HepG2 (cell line): Measurements from ENCODE around the gene FASTK. TPM values are rescaled to one million over a fixed set of nuclear protein-coding genes. Genes with fewer than 3 reads are reported as not detected.

Experiments used
- CCAR2 ChIP-seq: fragments of 200-400 bp; formaldehyde crosslinking; optimal IDR thresholded peaks from 2 replicates; pipeline ENCODE3; 2018; ENCODE audit warnings: low read depth, mild to moderate bottlenecking, low read length, moderate library complexity
- ESRRA ChIP-seq: sonication (generic); formaldehyde crosslinking; IDR thresholded peaks from 2 replicates; pipeline ENCODE4 v1.5.1; 2020; ENCODE audit warnings: mild to moderate bottlenecking, low read depth, missing genetic modification reagents
- MAX ChIP-seq: IDR thresholded peaks from 2 replicates; pipeline ENCODE4 v1.6.1; 2012; ENCODE audit warnings: inconsistent platforms
- NBN ChIP-seq: fragments of 450-650 bp; conservative IDR thresholded peaks from 2 replicates; pipeline ENCODE4 v1.6.1; 2017
- NRL ChIP-seq: sonication (generic); formaldehyde crosslinking; IDR thresholded peaks from 2 replicates; pipeline ENCODE4 v1.5.0; 2020; ENCODE audit warnings: missing genetic modification reagents, mild to moderate bottlenecking, moderate library complexity, borderline replicate concordance
- POLR2AphosphoS5 ChIP-seq: IDR thresholded peaks from 2 replicates; pipeline ENCODE4 v1.6.1; 2012; ENCODE audit warnings: low read depth, low read length
- RFX3 ChIP-seq: IDR thresholded peaks from 2 replicates; pipeline ENCODE4 v1.6.1; 2016; ENCODE audit warnings: missing biosample characterization, missing genetic modification reagents
- RFXANK ChIP-seq: IDR thresholded peaks from 2 replicates; pipeline ENCODE4 v1.6.1; 2016
- SMYD3 ChIP-seq: sonication (generic); formaldehyde crosslinking; IDR thresholded peaks from 2 replicates; pipeline ENCODE4 v1.8.1; 2023; ENCODE audit warnings: mild to moderate bottlenecking, missing genetic modification reagents
- TARDBP ChIP-seq: sonication (generic); formaldehyde crosslinking; IDR thresholded peaks from 2 replicates; pipeline ENCODE4 v1.8.0; 2022; ENCODE audit warnings: mild to moderate bottlenecking, missing genetic modification reagents
- UBTF ChIP-seq: sonication (generic); formaldehyde crosslinking; IDR thresholded peaks from 2 replicates; pipeline ENCODE4 v1.4.0; 2020; ENCODE audit warnings: mild to moderate bottlenecking, missing genetic modification reagents
- ZBTB3 ChIP-seq: sonication (generic); formaldehyde crosslinking; IDR thresholded peaks from 2 replicates; pipeline ENCODE4 v1.4.0; 2020; ENCODE audit warnings: low read depth, mild to moderate bottlenecking, moderate library complexity, missing genetic modification reagents, borderline replicate concordance
- ZBTB39 ChIP-seq: sonication (generic); formaldehyde crosslinking; IDR thresholded peaks from 2 replicates; pipeline ENCODE4 v1.5.0; 2020; ENCODE audit warnings: missing genetic modification reagents
- ZBTB49 ChIP-seq: sonication (generic); formaldehyde crosslinking; IDR thresholded peaks from 2 replicates; pipeline ENCODE4 v1.4.0; 2020; ENCODE audit warnings: missing genetic modification reagents, borderline replicate concordance
- ZFP90 ChIP-seq: sonication (generic); formaldehyde crosslinking; IDR thresholded peaks from 2 replicates; pipeline ENCODE4 v1.8.0; 2022; ENCODE audit warnings: missing genetic modification reagents, mild to moderate bottlenecking, inconsistent platforms, borderline replicate concordance
- ZNF503 ChIP-seq: sonication (generic); formaldehyde crosslinking; IDR thresholded peaks from 2 replicates; pipeline ENCODE4 v1.4.0; 2020; ENCODE audit warnings: missing genetic modification reagents
- ZNF557 ChIP-seq: sonication (generic); formaldehyde crosslinking; IDR thresholded peaks from 2 replicates; pipeline ENCODE4 v1.4.0; 2020; ENCODE audit warnings: missing genetic modification reagents
- ZNF607 ChIP-seq: sonication (generic); formaldehyde crosslinking; IDR thresholded peaks from 2 replicates; pipeline ENCODE4 v1.5.1; 2020; ENCODE audit warnings: missing genetic modification reagents, mild to moderate bottlenecking, borderline replicate concordance
- ZNF678 ChIP-seq: sonication (generic); formaldehyde crosslinking; IDR thresholded peaks from 2 replicates; pipeline ENCODE4 v1.4.0; 2020; ENCODE audit warnings: mild to moderate bottlenecking, missing genetic modification reagents
- ZNF703 ChIP-seq: sonication (generic); formaldehyde crosslinking; IDR thresholded peaks from 2 replicates; pipeline ENCODE4 v1.5.1; 2020; ENCODE audit warnings: missing genetic modification reagents, mild to moderate bottlenecking, moderate library complexity, borderline replicate concordance
- polyA plus RNA-seq, 8 experiments: library from polyadenylated mRNA; depleted of rRNA in 3 of 8; stranded (reverse) in 7 of 8; unstranded in 1 of 8; fragments of >200 nt; fragmentation: Illumina TruSeq in 4 of 8; extraction: Trizol in 4 of 8; gene quantifications; 2 replicates each; pipeline versions ENCODE4 v1.2.1 to v1.2.3, GENCODE V29; 2011 to 2016; ENCODE audit warnings: low read depth in 4 of 8, missing spikeins in 1 of 8, mixed read lengths in 1 of 8; ENCODE audit not compliant: insufficient read depth in 1 of 8
- total RNA-seq, 5 experiments: library from RNA; depleted of rRNA; stranded (reverse); fragments of >200 nt; fragmentation: Illumina TruSeq; extraction: Trizol; gene quantifications; 2 replicates each; pipeline ENCODE4 v1.2.3, GENCODE V29; 2016; ENCODE audit warnings: low read depth in 1 of 5

FASTK gene
- total and polyA plus RNA-seq, 2 of the 13 experiments (the other 11 are each of a cell fraction or from before 2014, with no cell fraction given), result 52.9 to 55.7 TPM

- TF ChIP-seq ZFP90 (CRISPR knock-in tag) (no peak; the same call in 1 of the 2 replicates), RFX3 (no peak), ZBTB49 (no peak), SMYD3 (CRISPR knock-in tag) (no peak), RFXANK (no peak), ZNF607 (CRISPR knock-in tag) (no peak), NBN (no peak), ZNF503 (CRISPR knock-in tag) (0 out of 2 replicates have a peak, but pooled peaks have one; percentile 16), ZBTB3 (no peak), ZNF703 (CRISPR knock-in tag) (0 out of 2 replicates have a peak, but pooled peaks have one; percentile 12), ZNF557 (CRISPR knock-in tag) (no peak), ZNF678 (CRISPR knock-in tag) (0 out of 2 replicates have a peak, but pooled peaks have one; percentile 6), TARDBP (CRISPR knock-in tag) (no peak), ZBTB39 (CRISPR knock-in tag) (peak; percentile 46; the same call in 1 of the 2 replicates), POLR2AphosphoS5 (no peak), UBTF (CRISPR knock-in tag) (peak; percentile 2; the same call in 1 of the 2 replicates), MAX (no peak), CCAR2 (no peak), NRL (CRISPR knock-in tag) (0 out of 2 replicates have a peak, but pooled peaks have one; percentile 8), ESRRA (CRISPR knock-in tag) (no peak)
Measured at GRCh38 chr7:151086802-151087244, 6.2 kb upstream of the FASTK start (continued).
